GM18868 (cell line): ENCODE data around the gene RNASE9.
"Not testable (repeated sequence)": the region's sequence is repeated elsewhere in the genome, so short reads cannot be mapped to it uniquely, and the experiment has no call there.

Source experiments
- ATAC-seq: cut with Tn5 transposase; IDR thresholded peaks from one replicate; pipeline ENCODE4 v1.9.1; 2021; ENCODE audit warnings: mild to moderate bottlenecking, moderate library complexity; ENCODE audit not compliant: unreplicated experiment

RNASE9 gene

DNA sequence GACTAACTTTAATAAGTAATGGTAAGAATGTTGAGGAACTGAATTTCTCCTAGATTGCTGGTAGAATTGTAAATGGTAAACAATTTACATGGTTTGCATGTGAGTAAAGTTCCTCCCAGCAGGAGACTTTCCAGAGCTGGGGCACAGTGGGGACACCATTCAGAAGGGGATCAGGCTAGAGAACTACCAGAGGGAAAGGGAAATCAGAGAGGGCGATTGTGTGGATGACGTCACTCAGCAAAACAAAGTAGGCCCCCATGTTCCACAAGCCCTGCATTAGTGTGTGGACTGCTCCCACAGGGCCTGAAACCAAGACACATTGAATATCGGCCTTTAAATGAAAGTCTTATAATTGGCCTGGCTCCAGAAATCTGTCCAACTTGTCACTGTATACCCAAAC, 17.5 kb upstream of the RNASE9 start:
- ATAC-seq, result no peak

GRCh38 chr14:20572382-20572990, 11.6 kb upstream of the RNASE9 start:
- ATAC-seq, result not testable (repeated sequence)

- not testable (repeated sequence) for ATAC-seq
Observed at GRCh38 chr14:20570720-20571119, 9.9 kb upstream of the RNASE9 start.

DNA sequence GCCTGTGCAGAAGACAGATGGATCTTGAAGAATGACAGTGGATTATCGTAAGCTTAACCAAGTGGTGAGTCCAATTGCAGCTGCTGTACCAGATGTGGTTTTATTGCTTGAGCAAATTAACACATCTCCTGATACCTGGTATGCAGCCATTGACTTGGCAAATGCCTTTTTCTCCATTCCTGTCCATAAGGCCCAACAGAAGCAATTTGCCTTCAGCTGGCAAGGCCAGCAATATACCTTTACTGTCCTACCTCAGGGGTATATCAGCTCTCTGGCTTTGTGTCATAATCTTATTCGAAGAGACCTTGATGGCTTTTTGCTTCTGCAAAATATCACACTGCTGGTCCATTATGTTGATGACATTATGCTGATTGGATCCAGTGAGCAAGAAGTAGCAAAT, 9.0 kb upstream of the RNASE9 start:
- not testable (repeated sequence) for ATAC-seq

- ATAC-seq, result no peak
Observed at GRCh38 chr14:20569066-20569465, 8.2 kb upstream of the RNASE9 start.

DNA sequence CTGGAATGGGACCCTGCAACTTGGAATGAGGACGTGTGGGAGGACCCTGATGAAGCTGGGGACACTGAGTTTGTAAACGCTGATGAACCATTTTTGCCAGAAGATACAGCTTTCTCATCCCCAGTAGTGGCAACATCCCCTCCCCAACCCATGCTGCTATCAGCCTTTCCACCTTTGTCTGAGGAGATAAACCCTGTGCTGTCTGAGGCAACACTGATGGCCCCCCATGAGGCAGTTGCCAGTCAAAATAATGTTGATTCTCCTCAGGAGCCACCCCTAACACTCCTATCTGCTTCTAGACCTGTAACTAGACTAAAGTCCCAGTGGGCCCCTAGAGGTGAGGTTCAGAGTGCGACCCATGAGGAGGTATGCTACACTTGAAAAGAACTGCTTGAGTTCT, 7.5 kb upstream of the RNASE9 start:
- ATAC-seq, result no peak

- not testable (repeated sequence) for ATAC-seq
Observed at GRCh38 chr14:20567199-20567598, 6.4 kb upstream of the RNASE9 start.

- no peak for ATAC-seq
Observed at GRCh38 chr14:20564501-20564997, 3.7 kb upstream of the RNASE9 start.

GRCh38 chr14:20563971-20564370, 3.1 kb upstream of the RNASE9 start:
- ATAC-seq, result no peak

GRCh38 chr14:20559461-20559904, 1.4 kb downstream of the RNASE9 start:
- no peak for ATAC-seq

GRCh38 chr14:20557212-20557542, 3.7 kb downstream of the RNASE9 start:
- no peak for ATAC-seq

DNA sequence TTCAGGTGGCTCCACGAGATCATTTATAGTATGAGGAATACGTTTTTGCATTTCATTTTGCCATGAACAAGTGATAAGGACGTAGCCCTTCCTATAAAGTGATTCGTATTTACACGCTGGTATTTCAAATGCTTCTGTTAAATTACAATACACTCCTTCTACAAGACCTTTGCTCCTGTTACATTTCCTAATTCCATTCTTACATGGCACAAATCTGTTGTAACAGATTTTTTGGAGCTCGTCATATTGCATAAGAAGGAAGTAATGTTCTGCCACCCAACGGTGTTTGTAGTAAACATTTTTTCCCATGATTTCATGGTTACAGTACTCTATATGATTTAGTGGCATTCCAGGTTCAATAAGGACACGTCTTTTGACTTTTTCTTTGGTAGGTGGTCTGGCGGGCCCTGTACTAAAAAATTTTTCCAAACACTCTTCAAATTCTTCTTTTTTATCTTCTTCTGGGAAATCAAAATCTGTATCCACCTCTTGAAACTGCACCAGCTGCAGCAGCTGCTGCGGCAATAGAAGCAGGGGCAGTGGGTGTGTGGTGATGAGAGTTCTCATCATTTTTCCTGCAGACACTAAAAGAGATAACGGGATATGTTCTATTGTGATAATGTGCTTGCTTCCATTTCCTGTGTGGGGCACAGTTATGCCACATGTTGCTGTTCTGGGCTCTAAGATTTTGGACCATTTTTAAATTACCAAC, 4.2 kb downstream of the RNASE9 start:
- ATAC-seq, result no peak

GRCh38 chr14:20555845-20556244, 5.0 kb downstream of the RNASE9 start:
- ATAC-seq, result no peak

- ATAC-seq, result no peak
Observed at GRCh38 chr14:20553024-20553423, 7.8 kb downstream of the RNASE9 start.

DNA sequence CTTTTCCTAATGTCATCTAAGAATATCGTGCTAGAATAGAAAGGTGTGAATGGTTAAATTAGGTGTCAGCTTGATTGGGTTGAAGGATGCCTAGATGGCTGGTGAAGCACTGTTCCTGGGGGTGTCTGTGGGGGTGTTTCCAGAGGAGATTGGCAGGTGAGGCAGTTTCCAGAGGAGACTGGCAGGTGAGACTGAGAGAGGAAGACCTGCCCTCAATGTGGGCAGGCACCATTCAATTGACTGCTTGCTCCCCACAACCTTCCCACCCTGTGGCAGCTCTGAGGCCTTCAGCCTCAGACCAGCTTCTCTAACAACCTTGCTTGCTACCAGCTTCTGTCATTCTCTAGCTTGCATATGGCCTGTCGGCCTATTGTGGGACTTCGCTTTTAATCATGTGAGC, 9.2 kb downstream of the RNASE9 start:
- ATAC-seq, result no peak

- no peak for ATAC-seq
Observed at GRCh38 chr14:20550926-20551325, 9.9 kb downstream of the RNASE9 start.

DNA sequence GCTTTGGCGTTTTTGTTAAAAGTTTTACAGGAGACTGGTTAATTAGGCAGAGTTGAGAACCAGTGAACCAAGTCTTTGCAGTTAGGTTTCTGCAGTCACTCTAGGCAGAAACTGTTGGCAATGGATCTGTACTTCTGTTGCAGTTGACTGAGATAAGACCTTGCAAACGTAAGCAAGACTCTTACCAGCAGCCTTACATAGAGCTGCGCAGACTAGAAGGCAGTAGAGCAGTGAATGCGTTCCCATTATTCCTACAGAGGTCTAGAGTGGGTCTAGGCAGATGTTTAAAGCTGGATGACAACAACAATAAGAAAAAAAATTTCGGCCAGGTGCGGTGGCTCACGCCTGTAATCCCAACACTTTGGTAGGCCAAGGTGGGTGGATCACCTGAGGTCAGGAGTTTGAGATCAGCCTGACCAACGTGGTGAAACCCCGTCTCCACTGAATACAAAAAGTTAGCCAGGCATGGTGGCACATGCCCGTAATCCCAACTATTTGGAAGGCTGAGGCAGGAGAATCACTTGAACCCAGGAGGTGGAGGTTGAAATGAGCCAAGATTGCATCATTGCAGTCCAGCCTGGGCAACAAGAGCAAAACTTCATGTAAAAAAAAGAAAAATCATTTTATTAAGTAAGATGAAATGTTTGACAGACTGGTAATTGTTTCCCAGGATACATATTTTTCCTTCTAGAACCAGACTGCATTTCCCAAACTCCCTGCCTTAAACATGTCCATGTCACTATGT, 12.3 kb downstream of the RNASE9 start:
- ATAC-seq, result no peak

DNA sequence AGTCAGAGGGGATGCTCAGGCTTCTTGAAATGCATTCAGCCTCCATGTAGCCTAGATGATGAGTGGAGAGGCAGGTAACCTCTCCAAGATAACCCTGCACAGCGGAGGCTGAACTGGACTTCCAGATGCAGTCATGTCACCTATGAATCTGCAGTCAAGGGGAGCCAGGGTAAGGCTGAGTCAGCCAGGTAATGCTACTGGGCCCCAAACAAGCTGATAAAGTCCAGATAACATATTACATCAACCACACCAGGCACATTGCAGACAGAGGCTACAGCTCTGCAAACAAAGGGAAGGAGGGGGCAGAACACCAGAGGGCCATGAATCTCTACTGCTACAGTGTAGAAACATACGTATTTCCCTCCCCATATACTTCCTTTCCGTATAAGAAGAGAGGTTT, 14.0 kb downstream of the RNASE9 start:
- ATAC-seq, result no peak

GRCh38 chr14:20539906-20540305, 20.9 kb downstream of the RNASE9 start:
- no peak for ATAC-seq

- peak; percentile 85 for ATAC-seq
Observed at GRCh38 chr14:20530771-20531571, 29.9 kb downstream of the RNASE9 start.

GRCh38 chr14:20529806-20530205, 31.0 kb downstream of the RNASE9 start:
- ATAC-seq, result no peak
